Endometrial microvascular endothelial cells (primary cell): Measurements from ENCODE around the gene APLNR. TPM values are rescaled to one million over a fixed set of nuclear protein-coding genes. Genes with fewer than 3 reads are reported as not detected.
"Not testable (repeated sequence)": the region's sequence is repeated elsewhere in the genome, so short reads cannot be mapped to it uniquely, and the experiment has no call there.

Source experiments
- in situ Hi-C: cut with HindIII; loops from 2 replicates; pipeline ENCODE4 v1.10.0; 2017; ENCODE audit warnings: low sequenced_read_pairs, low pct_unique_long_range_greater_than_20kb; ENCODE audit errors: inconsistent ontology term
- total RNA-seq: library from RNA; depleted of rRNA; stranded (reverse); fragments of >200 nt; gene quantifications from one replicate; pipeline ENCODE4 v1.2.3, GENCODE V29; 2015; ENCODE audit errors: inconsistent ontology term

Gene APLNR
- not detected for total RNA-seq

- in situ Hi-C loops, result no loop called here
Observed at GRCh38 chr11:57237204-57237681, at the start of gene APLNR. Gene APLNR, minus strand, starts transcription at chr11:57237250. Its CDS starts 246 bp downstream, at chr11:57237004.

DNA sequence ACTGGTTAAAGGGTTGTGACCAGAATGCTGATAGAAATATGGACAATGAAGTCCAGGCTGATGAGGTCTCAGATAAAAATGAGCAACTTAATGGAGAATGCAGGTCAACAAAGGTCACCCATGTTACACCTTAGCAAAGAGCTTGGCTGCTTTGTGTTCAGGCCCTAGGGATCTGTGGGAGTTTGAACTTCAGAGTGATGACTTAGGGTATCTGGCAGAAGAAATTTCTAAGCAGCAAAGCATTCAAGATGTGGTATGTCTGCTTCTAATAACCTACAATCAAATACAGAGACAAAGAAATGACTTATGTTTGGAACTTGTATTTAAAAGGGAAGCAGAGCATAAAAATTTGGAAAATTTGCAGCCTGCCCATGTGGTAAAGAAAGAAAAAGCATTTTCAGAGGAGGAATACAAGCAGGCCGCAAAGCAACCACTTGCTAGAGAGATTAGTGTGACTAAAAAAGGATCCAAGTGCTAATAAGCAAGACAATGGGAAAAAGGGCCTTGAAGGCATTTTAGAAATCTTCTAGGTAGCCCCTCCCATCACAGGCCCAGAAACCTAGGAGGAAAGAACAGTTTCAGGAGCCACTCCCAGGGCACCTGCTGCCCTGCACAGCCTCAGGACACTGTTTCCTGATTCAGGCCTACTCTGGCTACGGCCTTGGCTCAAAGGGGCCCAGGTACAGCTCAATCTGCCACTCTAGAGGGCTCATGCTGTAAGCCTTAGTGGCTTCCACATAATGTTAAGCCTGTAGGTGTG is 46.4 kb upstream of the APLNR start:
- in situ Hi-C loops, result no loop called here

- in situ Hi-C loops, result not testable (repeated sequence)
Observed at GRCh38 chr11:57281546-57281945, 44.5 kb upstream of the APLNR start.

GRCh38 chr11:57279116-57279515 is 42.1 kb upstream of the APLNR start:
- in situ Hi-C loops, result no loop called here

GRCh38 chr11:57278721-57279095 is 41.7 kb upstream of the APLNR start:
- in situ Hi-C loops, result no loop called here

GRCh38 chr11:57277845-57278720 is 41.0 kb upstream of the APLNR start:
- in situ Hi-C loops, result no loop called here

DNA sequence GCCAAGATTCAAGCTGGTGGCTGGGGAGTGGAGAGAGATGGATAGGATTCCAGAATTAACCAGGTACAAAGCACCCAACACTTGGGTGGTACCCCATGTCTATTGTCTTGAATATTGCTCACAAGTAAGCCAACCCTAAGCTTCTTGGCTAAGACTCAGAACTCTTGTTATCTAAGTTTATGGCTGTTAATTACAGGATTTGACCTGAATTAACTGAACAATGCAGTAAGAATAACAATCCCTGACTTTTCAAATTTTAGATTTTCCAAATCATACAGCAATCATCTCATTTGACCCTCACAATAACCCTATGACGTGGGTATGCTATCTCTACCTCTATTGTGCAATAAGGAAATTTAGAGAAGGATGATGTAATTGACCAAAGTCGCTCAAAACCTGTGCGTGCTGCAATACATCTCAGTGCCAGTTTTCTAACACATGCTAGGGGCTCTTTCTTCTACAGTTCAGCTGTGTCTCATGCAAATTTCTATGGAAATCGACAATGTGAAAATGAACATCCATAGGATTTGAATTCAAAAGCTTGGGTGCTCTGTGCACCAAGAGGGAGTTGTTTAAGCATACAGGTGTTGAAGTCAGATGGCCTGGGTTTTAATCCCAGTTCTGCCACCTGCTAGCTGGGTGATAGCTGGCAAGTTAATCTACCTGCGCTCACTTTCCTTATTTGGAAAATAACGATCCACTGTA is 40.1 kb upstream of the APLNR start:
- in situ Hi-C loops, result no loop called here

- in situ Hi-C loops, result no loop called here
Observed at GRCh38 chr11:57276169-57276970, 39.3 kb upstream of the APLNR start.

DNA sequence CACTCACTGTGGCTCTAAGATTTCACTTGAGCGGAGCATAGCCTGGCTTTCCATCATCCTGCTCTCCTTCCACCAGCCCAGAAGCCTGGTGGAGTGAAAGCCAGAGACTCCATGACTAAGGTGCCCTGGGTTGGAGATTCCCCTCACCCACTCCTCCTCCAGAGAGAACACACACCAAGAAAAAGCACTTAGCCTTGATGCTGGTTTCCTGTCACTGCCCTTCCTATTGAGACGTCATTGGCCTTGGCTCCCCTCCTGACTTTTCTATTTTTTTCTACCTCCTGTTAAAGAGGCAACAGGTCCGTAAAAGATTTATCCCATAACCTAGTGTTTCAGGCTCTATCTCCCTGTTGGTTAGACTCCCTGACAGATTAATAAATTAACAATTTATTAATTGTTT is 38.5 kb upstream of the APLNR start:
- in situ Hi-C loops, result no loop called here

GRCh38 chr11:57274904-57275498 is 38.0 kb upstream of the APLNR start:
- in situ Hi-C loops, result no loop called here

GRCh38 chr11:57273448-57274058 is 36.5 kb upstream of the APLNR start:
- in situ Hi-C loops, result no loop called here

DNA sequence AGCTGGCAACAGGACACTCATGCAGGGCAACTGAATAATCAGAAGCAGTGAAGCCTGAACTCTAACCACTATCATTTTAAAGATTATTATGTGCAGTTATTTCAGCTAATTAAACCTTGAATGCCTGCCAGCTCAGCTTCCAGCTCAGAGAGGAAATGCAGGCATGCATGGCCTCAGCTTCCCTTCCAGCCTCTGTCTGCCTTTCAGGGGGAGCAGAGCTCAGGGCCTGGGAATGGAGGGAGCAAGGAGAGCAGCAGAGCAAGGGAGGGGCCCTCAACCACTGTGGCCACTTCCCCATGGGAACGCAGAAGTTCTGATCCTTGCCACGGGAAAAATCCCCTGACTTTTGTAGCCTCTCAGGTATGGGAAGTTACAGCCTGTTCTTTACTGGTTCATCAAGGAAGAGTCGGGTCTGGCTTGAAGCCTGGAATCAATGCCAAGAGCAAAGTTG is 32.5 kb upstream of the APLNR start:
- in situ Hi-C loops, result no loop called here

- in situ Hi-C loops, result no loop called here
Observed at GRCh38 chr11:57266157-57266556, 29.1 kb upstream of the APLNR start.

GRCh38 chr11:57263351-57263750 is 26.3 kb upstream of the APLNR start:
- in situ Hi-C loops, result no loop called here

DNA sequence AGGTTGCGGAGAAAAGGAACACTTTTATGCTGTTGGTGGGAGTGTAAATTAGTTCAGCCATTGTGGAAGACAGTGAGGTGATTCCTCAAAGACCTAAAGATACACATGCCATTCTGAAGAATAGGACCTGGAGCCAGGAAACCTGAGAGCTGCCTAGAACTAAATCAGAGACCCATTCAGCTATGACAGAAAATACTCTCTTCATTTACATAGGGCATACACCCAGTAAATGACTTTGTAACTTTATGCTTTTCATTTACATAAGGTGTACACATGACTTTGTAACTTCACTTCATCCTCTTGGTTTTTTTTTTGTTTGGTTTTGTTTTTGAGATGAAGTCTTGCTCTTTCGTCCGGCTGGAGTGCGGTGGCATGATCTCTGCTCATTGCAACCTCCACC is 25.1 kb upstream of the APLNR start:
- in situ Hi-C loops, result no loop called here

DNA sequence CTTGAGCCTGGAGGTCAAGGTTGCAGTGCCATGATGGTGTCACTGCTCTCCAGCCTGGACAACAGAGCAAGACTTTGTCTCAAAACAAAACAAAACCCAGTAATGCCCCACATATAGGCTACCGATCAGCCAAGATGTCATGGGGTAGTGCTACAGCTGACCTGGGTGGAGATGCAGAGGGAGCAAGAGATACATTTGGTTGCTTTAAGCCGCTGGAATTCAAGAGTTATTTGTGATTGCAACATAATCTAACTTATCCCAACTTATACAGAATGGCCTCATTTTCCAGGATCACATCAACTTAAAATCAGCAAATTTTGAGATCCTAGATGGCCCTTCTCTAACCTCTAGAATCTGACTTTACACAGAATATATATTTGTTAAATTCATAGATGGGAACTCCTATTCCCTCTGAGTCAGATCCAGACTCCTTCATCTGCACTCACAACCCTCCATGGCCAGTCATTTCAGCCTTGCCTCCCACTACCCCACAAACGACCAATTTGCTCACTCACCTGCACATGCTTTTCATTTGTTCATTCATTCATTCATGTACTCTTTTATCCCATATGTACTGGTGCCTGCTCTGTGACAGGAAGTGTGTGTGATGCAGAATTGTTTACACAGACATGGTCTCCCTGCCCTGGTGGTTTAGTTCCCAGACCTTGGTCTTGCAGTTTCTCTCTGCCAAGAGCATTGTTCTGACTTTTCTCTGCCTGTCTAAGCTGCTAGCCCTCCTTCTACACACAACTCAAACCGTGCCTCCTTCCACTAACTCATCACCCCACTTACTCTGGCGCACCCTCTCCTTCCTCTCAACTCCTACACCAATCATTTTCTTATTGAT is 24.1 kb upstream of the APLNR start:
- in situ Hi-C loops, result no loop called here

GRCh38 chr11:57256119-57256518 is 19.1 kb upstream of the APLNR start:
- in situ Hi-C loops, result no loop called here
